ENCODE data around the gene HYAL3.

DNA sequence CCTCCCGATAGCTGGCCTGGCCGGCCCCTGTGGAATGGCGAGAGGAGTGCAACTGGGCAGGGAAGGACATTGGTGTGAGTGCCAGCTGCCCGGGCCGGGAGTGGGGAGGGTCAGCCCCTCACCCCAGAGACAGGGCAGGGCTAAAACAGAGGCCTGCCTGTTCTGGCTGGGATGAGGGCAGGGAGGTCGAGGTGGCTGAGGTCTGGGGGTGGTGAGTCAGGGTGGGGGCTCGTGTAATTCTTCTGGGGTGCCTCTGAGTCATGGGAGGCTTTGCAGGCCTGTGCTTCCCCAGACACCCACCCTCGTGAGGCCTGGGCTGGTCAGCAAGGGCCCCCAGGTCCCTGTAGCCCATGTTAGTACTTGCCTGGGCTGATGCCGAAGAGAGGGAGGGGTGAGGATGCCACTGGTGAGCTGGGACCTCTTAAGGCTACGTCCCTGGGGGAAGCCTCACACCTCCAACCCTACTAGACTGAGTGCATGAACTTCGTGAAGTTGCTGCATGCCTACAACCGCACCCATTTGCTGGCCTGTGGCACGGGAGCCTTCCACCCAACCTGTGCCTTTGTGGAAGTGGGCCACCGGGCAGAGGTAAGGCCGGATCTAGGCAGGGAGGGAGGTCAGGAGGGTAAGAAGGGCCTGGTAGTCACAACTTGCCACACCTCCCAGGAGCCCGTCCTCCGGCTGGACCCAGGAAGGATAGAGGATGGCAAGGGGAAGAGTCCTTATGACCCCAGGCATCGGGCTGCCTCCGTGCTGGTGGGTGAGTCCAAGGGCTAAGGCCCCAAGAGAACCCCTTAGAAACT is 28.6 kb downstream of the HYAL3 start:
- TF ChIP-seq POLR2A (IDR thresholded peaks at IDR 0.05; ENCODE audit: low read depth, low read length), result no peak
- TF ChIP-seq CREB1 (IDR thresholded peaks at IDR 0.05; ENCODE audit: low read depth), result no peak
- TF ChIP-seq SMAD1 (IDR thresholded peaks at IDR 0.05; ENCODE audit: low read depth, partially characterized antibody), result no peak
- TF ChIP-seq, protein P1, sequence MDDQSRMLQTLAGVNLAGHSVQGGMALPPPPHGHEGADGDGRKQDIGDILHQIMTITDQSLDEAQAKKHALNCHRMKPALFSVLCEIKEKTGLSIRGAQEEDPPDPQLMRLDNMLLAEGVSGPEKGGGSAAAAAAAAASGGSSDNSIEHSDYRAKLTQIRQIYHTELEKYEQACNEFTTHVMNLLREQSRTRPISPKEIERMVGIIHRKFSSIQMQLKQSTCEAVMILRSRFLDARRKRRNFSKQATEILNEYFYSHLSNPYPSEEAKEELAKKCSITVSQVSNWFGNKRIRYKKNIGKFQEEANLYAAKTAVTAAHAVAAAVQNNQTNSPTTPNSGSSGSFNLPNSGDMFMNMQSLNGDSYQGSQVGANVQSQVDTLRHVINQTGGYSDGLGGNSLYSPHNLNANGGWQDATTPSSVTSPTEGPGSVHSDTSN (IDR thresholded peaks at IDR 0.05; ENCODE audit: insufficient replicate concordance, low read depth, low read length), result no peak
- TF ChIP-seq ETV6 (conservative IDR thresholded peaks at IDR 0.05 in 1 of 2, IDR thresholded peaks at IDR 0.05 in 1 of 2; ENCODE audit: borderline replicate concordance in 1 of 2, low read depth in 1 of 2), result no peak
- TF ChIP-seq NR2C2 (IDR thresholded peaks at IDR 0.05; ENCODE audit: borderline replicate concordance, control insufficient read depth, insufficient read length, low read depth), result no peak
- no peak for TF ChIP-seq ZNF274 (IDR thresholded peaks at IDR 0.05; ENCODE audit: insufficient read depth, insufficient read length)
- TF ChIP-seq YY1 (IDR thresholded peaks at IDR 0.05; ENCODE audit: low read depth, low read length), result no peak
- TF ChIP-seq, protein P2, sequence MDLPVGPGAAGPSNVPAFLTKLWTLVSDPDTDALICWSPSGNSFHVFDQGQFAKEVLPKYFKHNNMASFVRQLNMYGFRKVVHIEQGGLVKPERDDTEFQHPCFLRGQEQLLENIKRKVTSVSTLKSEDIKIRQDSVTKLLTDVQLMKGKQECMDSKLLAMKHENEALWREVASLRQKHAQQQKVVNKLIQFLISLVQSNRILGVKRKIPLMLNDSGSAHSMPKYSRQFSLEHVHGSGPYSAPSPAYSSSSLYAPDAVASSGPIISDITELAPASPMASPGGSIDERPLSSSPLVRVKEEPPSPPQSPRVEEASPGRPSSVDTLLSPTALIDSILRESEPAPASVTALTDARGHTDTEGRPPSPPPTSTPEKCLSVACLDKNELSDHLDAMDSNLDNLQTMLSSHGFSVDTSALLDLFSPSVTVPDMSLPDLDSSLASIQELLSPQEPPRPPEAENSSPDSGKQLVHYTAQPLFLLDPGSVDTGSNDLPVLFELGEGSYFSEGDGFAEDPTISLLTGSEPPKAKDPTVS (IDR thresholded peaks at IDR 0.05; ENCODE audit: low read depth, low read length), result no peak

All from GM12878 (cell line).